ENCODE data around the gene ANKRD12.

DNA sequence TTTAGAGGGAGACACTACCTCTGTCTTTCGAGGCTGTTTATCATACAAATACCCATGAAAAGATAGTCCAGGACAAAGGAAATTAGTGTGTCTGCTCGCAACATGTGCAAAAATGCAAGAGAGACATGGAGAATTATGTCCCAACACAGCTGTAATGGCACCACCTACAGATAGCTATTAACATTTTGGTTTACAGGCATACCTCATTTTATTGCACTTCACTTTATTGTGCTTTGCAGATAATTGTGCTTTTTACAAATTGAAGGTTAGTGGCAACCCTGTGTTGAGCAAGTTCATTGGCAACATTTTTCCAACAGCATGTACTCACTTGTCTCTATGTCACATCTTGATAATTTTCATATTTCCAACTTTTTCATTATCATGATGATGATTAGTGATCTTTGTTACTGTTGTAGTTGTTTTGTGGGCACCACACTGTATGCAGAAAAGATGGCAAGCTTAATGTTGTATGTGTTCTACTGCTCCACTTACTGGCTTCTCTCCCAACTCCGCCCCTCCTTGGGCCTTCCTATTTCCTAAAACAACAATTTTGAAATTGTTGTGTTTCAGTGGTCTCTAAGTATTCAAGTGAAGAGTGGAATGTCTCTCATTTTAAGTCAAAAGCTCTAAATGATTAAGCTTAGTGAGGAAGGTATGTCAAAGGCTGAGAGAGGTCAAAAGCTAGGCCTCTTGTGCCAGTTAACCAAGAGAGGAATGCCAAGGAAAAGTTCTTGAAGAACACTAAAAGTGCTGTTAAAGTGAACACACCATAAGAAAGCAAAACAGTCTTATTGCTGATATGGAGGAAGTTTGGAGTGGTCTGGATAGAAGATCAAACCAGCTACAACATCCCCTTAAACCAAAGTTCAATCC lies 52.0 kb downstream of the ANKRD12 start:
- TF ChIP-seq POLR2A (IDR thresholded peaks at IDR 0.05): no peak
- TF ChIP-seq, protein P1, sequence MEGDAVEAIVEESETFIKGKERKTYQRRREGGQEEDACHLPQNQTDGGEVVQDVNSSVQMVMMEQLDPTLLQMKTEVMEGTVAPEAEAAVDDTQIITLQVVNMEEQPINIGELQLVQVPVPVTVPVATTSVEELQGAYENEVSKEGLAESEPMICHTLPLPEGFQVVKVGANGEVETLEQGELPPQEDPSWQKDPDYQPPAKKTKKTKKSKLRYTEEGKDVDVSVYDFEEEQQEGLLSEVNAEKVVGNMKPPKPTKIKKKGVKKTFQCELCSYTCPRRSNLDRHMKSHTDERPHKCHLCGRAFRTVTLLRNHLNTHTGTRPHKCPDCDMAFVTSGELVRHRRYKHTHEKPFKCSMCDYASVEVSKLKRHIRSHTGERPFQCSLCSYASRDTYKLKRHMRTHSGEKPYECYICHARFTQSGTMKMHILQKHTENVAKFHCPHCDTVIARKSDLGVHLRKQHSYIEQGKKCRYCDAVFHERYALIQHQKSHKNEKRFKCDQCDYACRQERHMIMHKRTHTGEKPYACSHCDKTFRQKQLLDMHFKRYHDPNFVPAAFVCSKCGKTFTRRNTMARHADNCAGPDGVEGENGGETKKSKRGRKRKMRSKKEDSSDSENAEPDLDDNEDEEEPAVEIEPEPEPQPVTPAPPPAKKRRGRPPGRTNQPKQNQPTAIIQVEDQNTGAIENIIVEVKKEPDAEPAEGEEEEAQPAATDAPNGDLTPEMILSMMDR (IDR thresholded peaks at IDR 0.05): no peak
- no peak for TF ChIP-seq EP300 (IDR thresholded peaks at IDR 0.05)

Data from tibial nerve (tissue), 4 donors.